Osteocyte (in vitro differentiated cells): Measurements from ENCODE around the gene EFCAB12. TPM values are rescaled to one million over a fixed set of nuclear protein-coding genes. Genes with fewer than 3 reads are reported as not detected.

ENCODE experiments used
- DNase-seq: peaks from one replicate; pipeline ENCODE4 v3.0.0; 2021; ENCODE audit warnings: mixed read lengths; ENCODE audit not compliant: unreplicated experiment; ENCODE audit errors: extremely low spot score
- H3K27ac Mint-ChIP-seq: one replicate; pipeline ENCODE4 v1.8.0; 2021; ENCODE audit warnings: mild to moderate bottlenecking, mixed read lengths; ENCODE audit not compliant: unreplicated experiment
- H3K27me3 Mint-ChIP-seq: one replicate; pipeline ENCODE4 v1.8.0; 2021; ENCODE audit warnings: mixed read lengths; ENCODE audit not compliant: unreplicated experiment
- H3K36me3 Mint-ChIP-seq: one replicate; pipeline ENCODE4 v1.8.0; 2021; ENCODE audit warnings: mixed read lengths; ENCODE audit not compliant: unreplicated experiment
- H3K4me1 Mint-ChIP-seq: one replicate; pipeline ENCODE4 v1.8.0; 2021; ENCODE audit warnings: mixed read lengths; ENCODE audit not compliant: unreplicated experiment
- H3K4me3 Mint-ChIP-seq: one replicate; pipeline ENCODE4 v1.8.0; 2021; ENCODE audit warnings: mild to moderate bottlenecking, moderate library complexity, mixed read lengths; ENCODE audit not compliant: unreplicated experiment
- H3K9me3 Mint-ChIP-seq: one replicate; pipeline ENCODE4 v1.8.0; 2021; ENCODE audit warnings: mixed read lengths; ENCODE audit not compliant: unreplicated experiment
- total RNA-seq: library from RNA; stranded (reverse); gene quantifications from 2 replicates; pipeline ENCODE4 v1.2.1, GENCODE V29; 2021
- TF ChIP-seq, protein P1 (sequence below): fragments of 200-600 bp; sonication (generic); IDR thresholded peaks from 2 replicates; pipeline ENCODE4 v1.5.0; 2021; ENCODE audit warnings: antibody characterized with exemption, mild to moderate bottlenecking, moderate library complexity

The EFCAB12 gene
- total RNA-seq, 1 donor from 2014 or later = 0.30 TPM

DNA sequence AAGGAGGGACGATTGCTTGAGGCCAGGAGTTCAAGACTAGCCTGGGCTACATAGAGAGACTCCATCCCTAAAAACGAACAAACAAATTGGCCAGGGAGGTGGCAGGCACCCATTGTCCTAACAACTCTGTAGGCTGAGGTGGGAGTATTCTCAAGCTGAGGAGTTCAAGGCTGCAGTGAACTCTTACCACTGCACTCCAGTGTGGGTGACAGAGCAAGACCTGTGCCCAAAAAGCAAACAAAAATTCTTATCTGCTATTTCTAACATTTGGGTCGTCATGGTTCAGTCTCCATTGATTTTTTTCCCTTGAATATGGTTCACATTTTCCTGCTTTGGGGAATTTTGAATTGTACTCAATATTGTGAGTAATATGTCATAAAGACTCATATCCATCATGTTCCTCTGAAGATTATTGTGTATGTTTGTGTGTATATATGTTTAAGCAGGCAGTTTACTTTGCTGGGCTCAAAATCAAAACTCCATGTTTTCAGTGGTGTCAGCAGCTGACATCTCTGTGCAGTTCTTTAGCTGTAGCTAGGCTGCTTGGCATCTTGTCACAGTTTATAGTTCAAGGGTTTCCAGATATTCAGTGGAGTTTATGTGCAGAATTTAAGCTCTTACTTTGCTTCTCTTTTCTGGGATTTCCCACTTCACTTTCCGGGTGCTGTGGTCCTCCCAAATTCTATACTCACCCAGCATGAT is 44.8 kb upstream of the EFCAB12 start:
- Mint-ChIP-seq H3K9me3 (no peaks in the 10 kb centered on the region), H3K36me3 (peaks cover 28% of the 10 kb centered on the region), H3K27me3 (no peaks in the 10 kb centered on the region), H3K4me1 (no peaks in the 10 kb centered on the region), H3K4me3 (no peak overlapping the region), H3K27ac (no peak overlapping the region)
- DNase-seq = no peak
- TF ChIP-seq, protein P1, sequence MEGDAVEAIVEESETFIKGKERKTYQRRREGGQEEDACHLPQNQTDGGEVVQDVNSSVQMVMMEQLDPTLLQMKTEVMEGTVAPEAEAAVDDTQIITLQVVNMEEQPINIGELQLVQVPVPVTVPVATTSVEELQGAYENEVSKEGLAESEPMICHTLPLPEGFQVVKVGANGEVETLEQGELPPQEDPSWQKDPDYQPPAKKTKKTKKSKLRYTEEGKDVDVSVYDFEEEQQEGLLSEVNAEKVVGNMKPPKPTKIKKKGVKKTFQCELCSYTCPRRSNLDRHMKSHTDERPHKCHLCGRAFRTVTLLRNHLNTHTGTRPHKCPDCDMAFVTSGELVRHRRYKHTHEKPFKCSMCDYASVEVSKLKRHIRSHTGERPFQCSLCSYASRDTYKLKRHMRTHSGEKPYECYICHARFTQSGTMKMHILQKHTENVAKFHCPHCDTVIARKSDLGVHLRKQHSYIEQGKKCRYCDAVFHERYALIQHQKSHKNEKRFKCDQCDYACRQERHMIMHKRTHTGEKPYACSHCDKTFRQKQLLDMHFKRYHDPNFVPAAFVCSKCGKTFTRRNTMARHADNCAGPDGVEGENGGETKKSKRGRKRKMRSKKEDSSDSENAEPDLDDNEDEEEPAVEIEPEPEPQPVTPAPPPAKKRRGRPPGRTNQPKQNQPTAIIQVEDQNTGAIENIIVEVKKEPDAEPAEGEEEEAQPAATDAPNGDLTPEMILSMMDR = no peak

DNA sequence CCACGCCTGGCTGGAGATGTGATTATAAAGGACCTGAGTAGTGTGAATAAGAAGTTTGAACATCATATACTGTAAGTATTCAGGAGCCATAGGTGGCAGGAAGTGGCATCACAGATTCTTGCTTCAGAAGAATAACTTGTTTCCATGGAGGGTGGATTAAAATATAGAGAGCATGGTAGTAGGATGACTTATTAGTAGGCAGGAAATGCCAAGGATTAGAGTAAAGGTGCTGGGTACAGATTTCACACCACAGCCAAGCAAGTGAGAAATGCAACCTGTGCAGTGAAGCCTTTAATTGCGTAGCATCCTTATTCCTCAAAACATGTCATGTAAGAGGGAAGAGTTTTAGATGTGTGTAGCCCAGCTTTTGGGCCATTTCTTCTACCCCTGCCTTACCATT is 42.4 kb upstream of the EFCAB12 start:
- H3K27ac Mint-ChIP-seq = no peak overlapping the region
- no peaks in the 10 kb centered on the region for H3K4me1 Mint-ChIP-seq
- H3K9me3 Mint-ChIP-seq = no peaks in the 10 kb centered on the region
- peaks cover 17% of the 10 kb centered on the region for H3K36me3 Mint-ChIP-seq
- DNase-seq = no peak
- H3K4me3 Mint-ChIP-seq = no peak overlapping the region
- H3K27me3 Mint-ChIP-seq = no peaks in the 10 kb centered on the region
- TF ChIP-seq, protein P1 = no peak

DNA sequence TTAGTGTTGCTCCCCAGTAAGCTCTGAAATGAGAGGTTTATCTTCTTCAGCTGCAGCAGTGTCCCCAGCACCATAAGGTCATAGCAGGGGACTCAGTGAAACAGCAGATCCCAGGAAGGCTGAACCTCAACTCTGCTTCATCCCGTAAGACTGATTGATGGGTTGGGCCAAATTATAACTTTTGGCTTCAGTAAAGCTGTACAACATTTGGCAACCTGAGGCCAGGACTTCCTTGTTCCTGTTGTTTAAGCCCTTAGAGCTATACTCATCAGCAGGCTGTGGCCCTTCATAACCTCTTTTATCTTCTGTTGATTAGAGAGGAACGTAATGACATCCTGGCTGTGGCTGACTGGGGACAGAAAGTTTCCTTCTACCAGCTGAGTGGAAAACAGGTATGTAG is 40.6 kb upstream of the EFCAB12 start:
- TF ChIP-seq, protein P1 = no peak
- H3K27me3 Mint-ChIP-seq = no peaks in the 10 kb centered on the region
- peaks cover 19% of the 10 kb centered on the region for H3K36me3 Mint-ChIP-seq
- H3K4me1 Mint-ChIP-seq = no peaks in the 10 kb centered on the region
- DNase-seq = no peak
- no peak overlapping the region for H3K4me3 Mint-ChIP-seq
- no peak overlapping the region for H3K27ac Mint-ChIP-seq
- H3K9me3 Mint-ChIP-seq = no peaks in the 10 kb centered on the region

DNA sequence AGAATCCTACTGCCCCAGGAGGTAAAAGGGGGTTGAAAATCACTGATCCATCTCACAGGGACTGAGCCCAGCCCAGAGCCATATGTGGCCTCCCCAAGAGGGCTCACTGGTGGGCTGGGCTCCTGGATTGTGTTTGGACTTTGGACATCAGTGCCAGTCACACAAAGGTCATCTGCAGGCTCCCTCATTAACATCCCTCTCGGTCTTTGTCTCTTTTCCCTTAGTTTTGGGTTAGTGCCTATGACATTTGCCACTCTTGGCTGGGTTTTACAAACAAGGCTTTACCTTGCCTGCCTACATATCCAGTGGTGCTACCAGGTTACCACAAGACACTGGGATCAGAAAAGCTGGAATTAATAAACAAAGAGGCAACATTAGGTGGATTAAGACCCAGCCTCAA is 39.5 kb upstream of the EFCAB12 start:
- peaks cover 19% of the 10 kb centered on the region for H3K36me3 Mint-ChIP-seq
- no peaks in the 10 kb centered on the region for H3K27me3 Mint-ChIP-seq
- H3K4me1 Mint-ChIP-seq = no peaks in the 10 kb centered on the region
- no peaks in the 10 kb centered on the region for H3K9me3 Mint-ChIP-seq
- no peak for DNase-seq
- TF ChIP-seq, protein P1 = no peak
- no peak overlapping the region for H3K27ac Mint-ChIP-seq
- no peak overlapping the region for H3K4me3 Mint-ChIP-seq

DNA sequence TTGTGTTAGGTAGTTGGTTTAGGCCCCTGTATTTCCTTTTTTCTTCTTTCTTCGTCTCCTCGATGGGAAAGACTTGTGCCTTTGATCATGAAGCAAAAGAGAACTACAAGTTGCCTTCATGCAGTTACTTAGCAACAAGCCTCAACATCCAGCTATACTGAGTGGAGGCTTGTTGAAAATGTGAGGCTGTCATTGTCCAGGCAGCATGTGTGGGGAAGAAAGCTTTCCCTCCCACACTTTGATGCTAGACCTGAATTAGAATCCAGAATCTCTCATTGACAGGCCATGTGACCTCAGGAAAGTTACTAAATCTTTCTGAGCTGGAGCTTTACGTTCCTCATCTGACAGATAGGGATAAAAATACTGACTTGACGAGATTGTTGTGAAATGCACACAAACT is 35.3 kb upstream of the EFCAB12 start:
- no peak overlapping the region for H3K4me3 Mint-ChIP-seq
- no peaks in the 10 kb centered on the region for H3K27me3 Mint-ChIP-seq
- DNase-seq = no peak
- no peaks in the 10 kb centered on the region for H3K9me3 Mint-ChIP-seq
- TF ChIP-seq, protein P1 = no peak
- no peaks in the 10 kb centered on the region for H3K4me1 Mint-ChIP-seq
- H3K27ac Mint-ChIP-seq = no peak overlapping the region
- H3K36me3 Mint-ChIP-seq = peaks cover 11% of the 10 kb centered on the region
